ENCODE data around the gene COMMD6.

COMMD6 gene

GRCh38 chr13:75489502-75490263 lies 48.0 kb downstream of the COMMD6 start:
- DNase-seq (ENCODE audit: low spot score) (no peak), ATAC-seq (ENCODE audit: low read depth) (peak; percentile 66; the same call in 2 of the 3 replicates)
- H3K27me3 ChIP-seq (ENCODE audit: insufficient read depth, poor library complexity, severe bottlenecking) = no peaks in the 10 kb centered on the region
- TF ChIP-seq CTCF (IDR thresholded peaks at IDR 0.05; ENCODE audit: poor library complexity, severe bottlenecking) = no peak
- no peaks in the 10 kb centered on the region for H3K4me1 ChIP-seq (ENCODE audit: insufficient read depth, poor library complexity, severe bottlenecking)
- no peak overlapping the region for H3K27ac ChIP-seq (ENCODE audit: poor library complexity, severe bottlenecking)
- no peaks in the 10 kb centered on the region for H3K36me3 ChIP-seq (ENCODE audit: low read depth)
- no peaks in the 10 kb centered on the region for H3K9me3 ChIP-seq (ENCODE audit: severe bottlenecking)
- H3K4me3 ChIP-seq (ENCODE audit: severe bottlenecking) = no peak overlapping the region

DNA sequence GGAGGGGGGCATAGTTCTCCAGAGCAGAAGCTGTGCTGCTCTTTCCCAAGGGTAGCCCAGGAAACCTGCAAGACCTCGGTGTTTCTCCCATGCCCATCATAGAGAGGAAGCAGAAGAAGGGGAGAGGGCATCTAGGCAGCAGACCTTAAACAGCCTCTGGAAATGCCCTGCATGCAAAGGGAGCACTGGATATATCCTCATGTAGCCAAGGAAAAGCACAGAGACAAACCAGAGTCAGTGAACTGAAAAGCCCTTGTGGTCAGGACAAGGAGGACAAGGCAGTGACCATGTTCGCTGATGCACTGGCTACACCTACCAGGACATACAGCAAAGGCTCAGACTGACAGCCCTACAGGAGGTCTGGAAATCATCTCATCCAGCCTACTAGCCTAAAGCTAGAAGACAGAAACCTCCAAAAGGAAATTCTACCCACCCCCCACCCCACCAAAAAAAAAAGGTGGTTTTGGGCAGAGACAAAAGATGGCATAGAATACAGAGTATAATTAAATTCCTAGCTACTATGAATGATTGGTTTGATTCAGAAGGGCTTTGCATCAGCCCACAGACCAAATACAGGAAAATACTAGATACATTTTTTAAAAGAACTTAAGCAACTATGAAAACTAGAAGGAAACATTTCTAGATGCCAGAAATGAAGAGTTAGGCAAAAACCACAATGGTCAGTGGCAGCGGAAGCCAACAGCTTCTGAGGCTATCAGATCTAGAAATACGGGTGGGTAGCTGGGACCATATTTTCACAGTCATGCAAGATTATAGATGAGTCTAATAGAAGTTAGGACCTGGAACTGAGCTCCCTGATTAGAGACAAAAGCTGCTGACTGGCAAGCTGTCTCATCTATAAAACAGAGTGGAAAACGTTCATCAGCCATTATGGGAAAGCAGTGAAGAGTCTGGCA lies 51.2 kb downstream of the COMMD6 start:
- H3K27me3 ChIP-seq (ENCODE audit: insufficient read depth, poor library complexity, severe bottlenecking) = no peaks in the 10 kb centered on the region
- no peaks in the 10 kb centered on the region for H3K4me1 ChIP-seq (ENCODE audit: insufficient read depth, poor library complexity, severe bottlenecking)
- ATAC-seq (ENCODE audit: low read depth) (no peak), DNase-seq (ENCODE audit: low spot score) (no peak)
- no peak for TF ChIP-seq CTCF (IDR thresholded peaks at IDR 0.05; ENCODE audit: poor library complexity, severe bottlenecking)
- H3K4me3 ChIP-seq (ENCODE audit: severe bottlenecking) = no peak overlapping the region
- H3K36me3 ChIP-seq (ENCODE audit: low read depth) = no peaks in the 10 kb centered on the region
- H3K27ac ChIP-seq (ENCODE audit: poor library complexity, severe bottlenecking) = no peak overlapping the region
- H3K9me3 ChIP-seq (ENCODE audit: severe bottlenecking) = no peaks in the 10 kb centered on the region

GRCh38 chr13:75485286-75486062 lies 52.2 kb downstream of the COMMD6 start:
- Histone ChIP-seq H3K4me1 (ENCODE audit: insufficient read depth, poor library complexity, severe bottlenecking) (no peaks in the 10 kb centered on the region), H3K9me3 (ENCODE audit: severe bottlenecking) (no peaks in the 10 kb centered on the region), H3K4me3 (ENCODE audit: severe bottlenecking) (no peak overlapping the region), H3K27me3 (ENCODE audit: insufficient read depth, poor library complexity, severe bottlenecking) (no peaks in the 10 kb centered on the region), H3K36me3 (ENCODE audit: low read depth) (no peaks in the 10 kb centered on the region), H3K27ac (ENCODE audit: poor library complexity, severe bottlenecking) (no peak overlapping the region)
- DNase-seq (ENCODE audit: low spot score) (no peak), ATAC-seq (ENCODE audit: low read depth) (no peak)
- TF ChIP-seq CTCF (IDR thresholded peaks at IDR 0.05; ENCODE audit: poor library complexity, severe bottlenecking) = no peak

- H3K27ac ChIP-seq (ENCODE audit: poor library complexity, severe bottlenecking) = peak overlapping the region; percentile 20
- DNase-seq (ENCODE audit: low spot score) (no peak), ATAC-seq (ENCODE audit: low read depth) (no peak)
- peak overlapping the region; percentile 64 for H3K4me3 ChIP-seq (ENCODE audit: severe bottlenecking)
- no peaks in the 10 kb centered on the region for H3K9me3 ChIP-seq (ENCODE audit: severe bottlenecking)
- TF ChIP-seq CTCF (IDR thresholded peaks at IDR 0.05; ENCODE audit: poor library complexity, severe bottlenecking) = peak; percentile 72
- H3K4me1 ChIP-seq (ENCODE audit: insufficient read depth, poor library complexity, severe bottlenecking) = peaks cover 5% of the 10 kb centered on the region
- no peaks in the 10 kb centered on the region for H3K36me3 ChIP-seq (ENCODE audit: low read depth)
- H3K27me3 ChIP-seq (ENCODE audit: insufficient read depth, poor library complexity, severe bottlenecking) = no peaks in the 10 kb centered on the region
Observed at GRCh38 chr13:75482820-75483079, 54.9 kb downstream of the COMMD6 start.

Data from RWPE2 (cell line).